Measurements from ENCODE around the gene OTUD7B. TPM values are rescaled to one million over a fixed set of nuclear protein-coding genes. Genes with fewer than 3 reads are reported as not detected.

OTUD7B gene
- total and polyA plus RNA-seq, 2 donors from 2014 or later = 3.4 to 28.1 TPM

- no peak overlapping the region for H3K4me3 ChIP-seq (ENCODE audit: low read length in 3 of 3)
- no peaks in the 10 kb centered on the region for H3K36me3 ChIP-seq (ENCODE audit: control insufficient read depth in 2 of 3, insufficient read depth in 3 of 3, low read length in 3 of 3)
- DNase-seq = no peak
- no peaks in the 10 kb centered on the region for H3K27me3 ChIP-seq (ENCODE audit: control insufficient read depth, insufficient read depth, low read length)
- no peak overlapping the region for H3K9ac ChIP-seq (ENCODE audit: low read length in 3 of 3)
- no peaks in the 10 kb centered on the region for H3K9me3 ChIP-seq (ENCODE audit: control insufficient read depth in 2 of 3, insufficient read depth in 1 of 3, low read length in 3 of 3)
- FAIRE-seq = no peak
- TF ChIP-seq CTCF (IDR thresholded peaks at IDR 0.05; ENCODE audit: borderline replicate concordance, extremely low read depth, insufficient read depth) = no peak
- no peak overlapping the region for H3K27ac ChIP-seq (ENCODE audit: low read depth in 2 of 2, low read length in 2 of 2)
- intact Hi-C loops (cut with DNase I) = no loop called here
- peaks cover 0 to 22% (median 14%) of the 10 kb centered on the region in 3 donors for H3K4me1 ChIP-seq (ENCODE audit: control insufficient read depth in 2 of 3, insufficient read depth in 2 of 3, low read depth in 1 of 3, low read length in 3 of 3)
Observed at GRCh38 chr1:150005606-150006005, 4.9 kb downstream of the OTUD7B start.

GRCh38 chr1:150003801-150004200, 6.7 kb downstream of the OTUD7B start:
- no peak overlapping the region for H3K4me3 ChIP-seq (ENCODE audit: low read length in 3 of 3)
- FAIRE-seq = no peak
- intact Hi-C loops (cut with DNase I) = no loop called here
- H3K9me3 ChIP-seq (ENCODE audit: control insufficient read depth in 2 of 3, insufficient read depth in 1 of 3, low read length in 3 of 3) = no peaks in the 10 kb centered on the region
- TF ChIP-seq CTCF (IDR thresholded peaks at IDR 0.05; ENCODE audit: borderline replicate concordance, extremely low read depth, insufficient read depth) = no peak
- peaks cover 0 to 22% (median 14%) of the 10 kb centered on the region in 3 donors for H3K4me1 ChIP-seq (ENCODE audit: control insufficient read depth in 2 of 3, insufficient read depth in 2 of 3, low read depth in 1 of 3, low read length in 3 of 3)
- no peaks in the 10 kb centered on the region for H3K36me3 ChIP-seq (ENCODE audit: control insufficient read depth in 2 of 3, insufficient read depth in 3 of 3, low read length in 3 of 3)
- H3K27ac ChIP-seq (ENCODE audit: low read depth in 2 of 2, low read length in 2 of 2) = no peak overlapping the region
- no peak overlapping the region for H3K9ac ChIP-seq (ENCODE audit: low read length in 3 of 3)
- H3K27me3 ChIP-seq (ENCODE audit: control insufficient read depth, insufficient read depth, low read length) = no peaks in the 10 kb centered on the region
- no peak for DNase-seq

- TF ChIP-seq CTCF (IDR thresholded peaks at IDR 0.05; ENCODE audit: borderline replicate concordance, extremely low read depth, insufficient read depth) = no peak
- intact Hi-C loops (cut with DNase I) = no loop called here
- DNase-seq = no peak
- Histone ChIP-seq H3K27me3 (ENCODE audit: control insufficient read depth, insufficient read depth, low read length) (no peaks in the 10 kb centered on the region), H3K9me3 (ENCODE audit: control insufficient read depth in 2 of 3, insufficient read depth in 1 of 3, low read length in 3 of 3) (no peaks in the 10 kb centered on the region), H3K9ac (ENCODE audit: low read length in 3 of 3) (no peak overlapping the region), H3K4me3 (ENCODE audit: low read length in 3 of 3) (no peak overlapping the region), H3K4me1 (ENCODE audit: control insufficient read depth in 2 of 3, insufficient read depth in 2 of 3, low read depth in 1 of 3, low read length in 3 of 3) (peaks cover 0 to 9% (median 6%) of the 10 kb centered on the region in 3 donors), H3K36me3 (ENCODE audit: control insufficient read depth in 2 of 3, insufficient read depth in 3 of 3, low read length in 3 of 3) (no peaks in the 10 kb centered on the region), H3K27ac (ENCODE audit: low read depth in 2 of 2, low read length in 2 of 2) (no peak overlapping the region)
- no peak for FAIRE-seq
Observed at GRCh38 chr1:150002217-150002616, 8.3 kb downstream of the OTUD7B start.

GRCh38 chr1:150001415-150001814, 9.1 kb downstream of the OTUD7B start:
- TF ChIP-seq CTCF (IDR thresholded peaks at IDR 0.05; ENCODE audit: borderline replicate concordance, extremely low read depth, insufficient read depth) = no peak
- H3K27me3 ChIP-seq (ENCODE audit: control insufficient read depth, insufficient read depth, low read length) = no peaks in the 10 kb centered on the region
- no peak overlapping the region for H3K9ac ChIP-seq (ENCODE audit: low read length in 3 of 3)
- no peaks in the 10 kb centered on the region for H3K36me3 ChIP-seq (ENCODE audit: control insufficient read depth in 2 of 3, insufficient read depth in 3 of 3, low read length in 3 of 3)
- intact Hi-C loops (cut with DNase I) = no loop called here
- no peaks in the 10 kb centered on the region for H3K9me3 ChIP-seq (ENCODE audit: control insufficient read depth in 2 of 3, insufficient read depth in 1 of 3, low read length in 3 of 3)
- FAIRE-seq (no peak), DNase-seq (no peak)
- H3K4me3 ChIP-seq (ENCODE audit: low read length in 3 of 3) = no peak overlapping the region
- H3K4me1 ChIP-seq (ENCODE audit: control insufficient read depth in 2 of 3, insufficient read depth in 2 of 3, low read depth in 1 of 3, low read length in 3 of 3) = peaks cover 0 to 5% (median 3%) of the 10 kb centered on the region in 3 donors
- no peak overlapping the region for H3K27ac ChIP-seq (ENCODE audit: low read depth in 2 of 2, low read length in 2 of 2)
